ENCODE measurements around the gene SBF2.

The SBF2 gene

GRCh38 chr11:9736365-9736764, 557.7 kb downstream of the SBF2 start:
- DNase-seq, result no peak

- DNase-seq, result no peak
Measured at GRCh38 chr11:9735919-9736318, 558.1 kb downstream of the SBF2 start.

GRCh38 chr11:9735236-9735635, 558.8 kb downstream of the SBF2 start:
- DNase-seq, result no peak

GRCh38 chr11:9733212-9733611, 560.8 kb downstream of the SBF2 start:
- DNase-seq, result no peak

GRCh38 chr11:9732453-9732852, 561.6 kb downstream of the SBF2 start:
- no peak for DNase-seq

GRCh38 chr11:9731256-9731655, 562.8 kb downstream of the SBF2 start:
- no peak for DNase-seq
